Kidney (tissue), 14 donors: ENCODE results near the gene ZNF638. TPM values are rescaled to one million over a fixed set of nuclear protein-coding genes. Genes with fewer than 3 reads are reported as not detected.

ENCODE experiments used
- DNase-seq, 5 donors: peaks; one replicate each; pipeline ENCODE4 v3.0.0-alpha.2; 2013 to 2020
- FAIRE-seq: peaks from 2 replicates; lab custom pipeline; 2012; peaks lifted over from hg19 to GRCh38; lab: Jason Lieb, UNC
- H3K27ac ChIP-seq, 2 donors: one replicate each; pipeline ENCODE4 v1.7.0; 2013; ENCODE audit warnings: low read depth in 2 of 2, low read length in 2 of 2, inconsistent platforms in 1 of 2
- H3K27me3 ChIP-seq: one replicate; pipeline ENCODE4 v1.7.1; 2013; ENCODE audit warnings: low read length, inconsistent platforms; ENCODE audit not compliant: control insufficient read depth, insufficient read depth
- H3K36me3 ChIP-seq, 3 donors: one replicate each; pipeline versions ENCODE4 v1.7.0 to v1.7.1; 2013; ENCODE audit warnings: low read length in 3 of 3, control low read depth in 1 of 3, inconsistent platforms in 1 of 3; ENCODE audit not compliant: insufficient read depth in 3 of 3, control insufficient read depth in 2 of 3
- H3K4me1 ChIP-seq, 3 donors: one replicate each; pipeline versions ENCODE4 v1.7.0 to v1.7.1; 2013; ENCODE audit warnings: low read length in 3 of 3, inconsistent platforms in 1 of 3, low read depth in 1 of 3; ENCODE audit not compliant: control insufficient read depth in 2 of 3, insufficient read depth in 2 of 3
- H3K4me3 ChIP-seq, 3 donors: one replicate each; pipeline versions ENCODE4 v1.7.0 to v1.8.1; 2013; ENCODE audit warnings: low read length in 3 of 3, control low read depth in 1 of 3, inconsistent platforms in 1 of 3
- H3K9ac ChIP-seq, 3 donors: one replicate each; pipeline versions ENCODE4 v1.7.0 to v1.7.1; 2013; ENCODE audit warnings: low read length in 3 of 3, control low read depth in 1 of 3, inconsistent platforms in 1 of 3
- H3K9me3 ChIP-seq, 3 donors: one replicate each; pipeline versions ENCODE4 v1.7.0 to v1.7.1; 2013; ENCODE audit warnings: low read length in 3 of 3, control low read depth in 1 of 3, inconsistent platforms in 1 of 3; ENCODE audit not compliant: control insufficient read depth in 2 of 3, insufficient read depth in 1 of 3
- intact Hi-C: fragments of 100-400 bp; cut with DNase I; formaldehyde crosslinking; loops from one replicate; pipeline ENCODE4 v1.11.1; 2022
- polyA plus RNA-seq: library from polyadenylated mRNA; stranded (reverse); fragments of 350-450 nt; fragmentation: Illumina TruSeq; extraction: RNeasy Lipid Tissue Mini Kit (QIAGEN cat#74804); gene quantifications from one replicate; pipeline ENCODE4 v1.2.3, GENCODE V29; 2014; ENCODE audit warnings: low read depth, low replicate concordance; ENCODE audit not compliant: insufficient read depth
- total RNA-seq: library from RNA; stranded (reverse); fragmentation: NEBNext Ultra II Directional; extraction: Animal tissue kit (Norgen Biotek cat#: 25700); gene quantifications from one replicate; pipeline ENCODE4 v1.2.1, GENCODE V29; 2021
- TF ChIP-seq, protein P1 (sequence below): IDR thresholded peaks from 3 replicates; pipeline ENCODE4 v1.5.1; 2012; ENCODE audit warnings: mild to moderate bottlenecking, moderate library complexity, borderline replicate concordance; ENCODE audit not compliant: insufficient read depth; ENCODE audit errors: extremely low read depth
- donor health status: control.
- donor health status: control.
- donor health status: control.
- donor health status: control.
- donor health status: control.
- donor health status: DM: yes; HTN: yes; CAD: no.
- donor health status: Normal renal cell carcinoma (clear cell type).

Gene ZNF638
- total and polyA plus RNA-seq, 2 donors from 2014 or later: 84.8 to 122 TPM

DNA sequence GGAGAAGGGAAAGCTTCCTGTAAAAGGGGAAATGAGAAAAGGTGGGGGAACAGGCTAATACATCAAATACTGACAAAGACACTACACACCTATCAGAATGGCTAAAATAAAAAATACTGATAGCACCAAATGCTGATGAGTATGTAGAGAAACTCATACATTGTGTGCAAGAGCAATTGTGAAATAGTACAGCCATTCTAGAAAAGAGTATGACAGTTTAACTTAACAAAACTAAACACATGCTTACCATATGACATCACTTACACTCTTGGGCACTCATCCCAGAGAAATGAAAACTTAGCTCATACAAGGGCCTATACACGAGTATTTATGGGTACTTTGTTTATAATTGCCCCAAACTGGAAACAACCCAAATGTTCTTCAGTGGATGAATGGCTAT is 53.4 kb downstream of the ZNF638 start:
- FAIRE-seq: no peak
- TF ChIP-seq, protein P1, sequence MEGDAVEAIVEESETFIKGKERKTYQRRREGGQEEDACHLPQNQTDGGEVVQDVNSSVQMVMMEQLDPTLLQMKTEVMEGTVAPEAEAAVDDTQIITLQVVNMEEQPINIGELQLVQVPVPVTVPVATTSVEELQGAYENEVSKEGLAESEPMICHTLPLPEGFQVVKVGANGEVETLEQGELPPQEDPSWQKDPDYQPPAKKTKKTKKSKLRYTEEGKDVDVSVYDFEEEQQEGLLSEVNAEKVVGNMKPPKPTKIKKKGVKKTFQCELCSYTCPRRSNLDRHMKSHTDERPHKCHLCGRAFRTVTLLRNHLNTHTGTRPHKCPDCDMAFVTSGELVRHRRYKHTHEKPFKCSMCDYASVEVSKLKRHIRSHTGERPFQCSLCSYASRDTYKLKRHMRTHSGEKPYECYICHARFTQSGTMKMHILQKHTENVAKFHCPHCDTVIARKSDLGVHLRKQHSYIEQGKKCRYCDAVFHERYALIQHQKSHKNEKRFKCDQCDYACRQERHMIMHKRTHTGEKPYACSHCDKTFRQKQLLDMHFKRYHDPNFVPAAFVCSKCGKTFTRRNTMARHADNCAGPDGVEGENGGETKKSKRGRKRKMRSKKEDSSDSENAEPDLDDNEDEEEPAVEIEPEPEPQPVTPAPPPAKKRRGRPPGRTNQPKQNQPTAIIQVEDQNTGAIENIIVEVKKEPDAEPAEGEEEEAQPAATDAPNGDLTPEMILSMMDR: no peak
- intact Hi-C loops: no loop called here

GRCh38 chr2:71388214-71388613 is 56.6 kb downstream of the ZNF638 start:
- DNase-seq (no peak), FAIRE-seq (no peak)
- intact Hi-C loops: no loop called here
- peaks cover 14 to 20% (median 19%) of the 10 kb centered on the region in 3 donors for H3K36me3 ChIP-seq
- no peak overlapping the region for H3K27ac ChIP-seq
- no peak overlapping the region for H3K9ac ChIP-seq
- TF ChIP-seq, protein P1: no peak
- no peaks in the 10 kb centered on the region for H3K27me3 ChIP-seq
- no peaks in the 10 kb centered on the region for H3K4me1 ChIP-seq
- no peaks in the 10 kb centered on the region for H3K9me3 ChIP-seq
- no peak overlapping the region for H3K4me3 ChIP-seq

More for the DNA sequence above, 53.4 kb downstream of the ZNF638 start:
- H3K4me1 ChIP-seq: no peaks in the 10 kb centered on the region
- H3K27me3 ChIP-seq: no peaks in the 10 kb centered on the region
- no peak overlapping the region for H3K4me3 ChIP-seq
- no peak for DNase-seq
- H3K9me3 ChIP-seq: no peaks in the 10 kb centered on the region
- peaks cover 17 to 28% (median 26%) of the 10 kb centered on the region in 3 donors for H3K36me3 ChIP-seq
- no peak overlapping the region for H3K27ac ChIP-seq
- H3K9ac ChIP-seq: no peak overlapping the region

- Histone ChIP-seq H3K36me3 (peaks cover 18 to 28% (median 27%) of the 10 kb centered on the region in 3 donors), H3K9ac (no peak overlapping the region), H3K27me3 (no peaks in the 10 kb centered on the region), H3K27ac (no peak overlapping the region), H3K9me3 (no peaks in the 10 kb centered on the region), H3K4me3 (no peak overlapping the region), H3K4me1 (no peaks in the 10 kb centered on the region)
- no peak for DNase-seq
- no peak for FAIRE-seq
- TF ChIP-seq, protein P1: no peak
- intact Hi-C loops: no loop called here
Measured at GRCh38 chr2:71389384-71390072, 57.9 kb downstream of the ZNF638 start.
